Tibial nerve (tissue), 4 donors: Measurements from ENCODE around the gene SHB. TPM values are rescaled to one million over a fixed set of nuclear protein-coding genes. Genes with fewer than 3 reads are reported as not detected.

Experiments
- DNase-seq, 2 donors: peaks; one replicate each; pipeline ENCODE4 v3.0.0-alpha.2; 2019; ENCODE audit warnings: low spot score in 2 of 2
- H3K27ac ChIP-seq, 4 donors: fragments of 200-600 bp; sonication (generic) in 3 of 4; one replicate each; pipeline ENCODE4 v1.5.1; 2017 to 2019; ENCODE audit warnings: mild to moderate bottlenecking in 1 of 4
- H3K27me3 ChIP-seq, 2 donors: fragments of 200-600 bp; sonication (generic) in 1 of 2; one replicate each; pipeline versions ENCODE4 v1.5.1 to v1.6.0; 2017 to 2019
- H3K36me3 ChIP-seq, 3 donors: fragments of 200-600 bp; sonication (generic); one replicate each; pipeline ENCODE4 v1.5.1; 2018 to 2019
- H3K4me1 ChIP-seq, 4 donors: fragments of 200-600 bp; sonication (generic) in 3 of 4; one replicate each; pipeline ENCODE4 v1.5.1; 2017 to 2019
- H3K4me3 ChIP-seq, 4 donors: fragments of 200-600 bp; sonication (generic) in 3 of 4; one replicate each; pipeline ENCODE4 v1.5.1; 2017 to 2019; ENCODE audit warnings: mild to moderate bottlenecking in 1 of 4, moderate library complexity in 1 of 4
- H3K9me3 ChIP-seq, 4 donors: fragments of 200-600 bp; sonication (generic) in 3 of 4; one replicate each; pipeline ENCODE4 v1.5.1; 2017 to 2019
- CTCF ChIP-seq, 5 experiments: fragments of 200-600 bp in 3 of 5; fragments of 450-650 bp in 2 of 5; sonication (generic) in 3 of 5; IDR thresholded peaks; one replicate each; pipeline ENCODE4 v1.5.1; 2016 to 2019; ENCODE audit warnings: antibody characterized with exemption in 5 of 5, mild to moderate bottlenecking in 3 of 5, moderate library complexity in 2 of 5
- EP300 ChIP-seq, 2 donors: sonication (generic); formaldehyde crosslinking; IDR thresholded peaks; one replicate each; pipeline ENCODE4 v1.6.1; 2017; ENCODE audit warnings: antibody characterized with exemption in 2 of 2, mild to moderate bottlenecking in 1 of 2
- POLR2A ChIP-seq, 2 donors: fragments of 450-650 bp; IDR thresholded peaks; one replicate each; pipeline ENCODE4 v1.6.1; 2017; ENCODE audit warnings: antibody characterized with exemption in 2 of 2, mild to moderate bottlenecking in 2 of 2, moderate library complexity in 2 of 2
- whole genome bisulfite sequencing, 2 donors: methylation state at CpG; one replicate each; pipeline ENCODE4 v1.1.5; 2018; 5-methylcytosine and 5-hydroxymethylcytosine counted together
- total RNA-seq, 4 donors: library from RNA; depleted of rRNA; stranded (reverse); fragments of >200 nt; gene quantifications; one replicate each; pipeline ENCODE4 v1.1.0, GENCODE V29; 2016

SHB gene
- total RNA-seq, 4 donors from 2014 or later, result 6.3 to 15.9 (median 11.6) TPM

- no peak for TF ChIP-seq CTCF (IDR thresholded peaks at IDR 0.05)
- no peak for TF ChIP-seq POLR2A (IDR thresholded peaks at IDR 0.05)
- no peak for TF ChIP-seq EP300 (IDR thresholded peaks at IDR 0.05)
- no peak overlapping the region for H3K4me3 ChIP-seq
- no peaks in the 10 kb centered on the region for H3K36me3 ChIP-seq
- H3K9me3 ChIP-seq, result no peaks in the 10 kb centered on the region
- no peaks in the 10 kb centered on the region for H3K27me3 ChIP-seq
- no peak for DNase-seq
- 81 to 91% methylated on average over 10 to 14 of the region's 14 CpGs for WGBS, 2 donors
- peaks cover 0 to 24% (median 8%) of the 10 kb centered on the region in 4 donors for H3K4me1 ChIP-seq
- no peak overlapping the region for H3K27ac ChIP-seq
Observed at GRCh38 chr9:37923118-37923795, 145.8 kb downstream of the SHB start.

GRCh38 chr9:37922363-37923117, 146.5 kb downstream of the SHB start:
- TF ChIP-seq POLR2A (IDR thresholded peaks at IDR 0.05) (no peak), CTCF (IDR thresholded peaks at IDR 0.05) (no peak), EP300 (IDR thresholded peaks at IDR 0.05) (no peak)
- Histone ChIP-seq H3K9me3 (no peaks in the 10 kb centered on the region), H3K36me3 (no peaks in the 10 kb centered on the region), H3K27me3 (no peaks in the 10 kb centered on the region), H3K27ac (no peak overlapping the region), H3K4me3 (no peak overlapping the region), H3K4me1 (peaks cover 0 to 26% (median 9%) of the 10 kb centered on the region in 4 donors)
- no peak for DNase-seq
- 74 to 81% methylated on average over 13 of the region's 13 CpGs for WGBS, 2 donors

GRCh38 chr9:37921546-37922300, 147.3 kb downstream of the SHB start:
- peaks cover 0 to 33% (median 12%) of the 10 kb centered on the region in 4 donors for H3K4me1 ChIP-seq
- no peaks in the 10 kb centered on the region for H3K9me3 ChIP-seq
- no peak overlapping the region for H3K27ac ChIP-seq
- H3K27me3 ChIP-seq, result no peaks in the 10 kb centered on the region
- TF ChIP-seq CTCF (IDR thresholded peaks at IDR 0.05) (no peak), EP300 (IDR thresholded peaks at IDR 0.05) (no peak), POLR2A (IDR thresholded peaks at IDR 0.05) (no peak)
- DNase-seq, result no peak
- no peak overlapping the region for H3K4me3 ChIP-seq
- H3K36me3 ChIP-seq, result no peaks in the 10 kb centered on the region
- 79 to 83% methylated on average over 15 of the region's 15 CpGs for WGBS, 2 donors

GRCh38 chr9:37921168-37921510, 147.9 kb downstream of the SHB start:
- no peak for DNase-seq
- TF ChIP-seq CTCF (IDR thresholded peaks at IDR 0.05) (no peak), POLR2A (IDR thresholded peaks at IDR 0.05) (no peak), EP300 (IDR thresholded peaks at IDR 0.05) (no peak)
- Histone ChIP-seq H3K27ac (no peak overlapping the region), H3K4me3 (no peak overlapping the region), H3K4me1 (peaks cover 0 to 39% (median 12%) of the 10 kb centered on the region in 4 donors), H3K27me3 (no peaks in the 10 kb centered on the region), H3K36me3 (no peaks in the 10 kb centered on the region), H3K9me3 (no peaks in the 10 kb centered on the region)
- 87 to 90% methylated on average over 7 of the region's 7 CpGs for WGBS, 2 donors
